ENCODE measurements around the gene RRAS2. TPM values are rescaled to one million over a fixed set of nuclear protein-coding genes. Genes with fewer than 3 reads are reported as not detected.

The RRAS2 gene
- total RNA-seq, 1 experiment from 2014 or later, result 164 TPM

- Mint-ChIP-seq H3K27me3 (ENCODE audit: low read depth) (peaks cover 2% of the 10 kb centered on the region), H3K27ac (no peak overlapping the region), H3K36me3 (no peaks in the 10 kb centered on the region), H3K9me3 (no peaks in the 10 kb centered on the region), H3K4me1 (peaks cover 24% of the 10 kb centered on the region), H3K4me3 (no peak overlapping the region)
- POLR2A ChIA-PET, result no interaction called here
- DNase-seq (ENCODE audit: low spot score) (no peak), ATAC-seq (no peak)
- CTCF ChIA-PET, result interaction anchor here (1.0 to 3.3 kb wide), 4 partner anchors 8 to 66 kb away, joined by 3 to 12 read pairs (median 4); no protein-coding TSS in a partner anchor
- TF ChIP-seq MXD4 (CRISPR knock-in tag; IDR thresholded peaks at IDR 0.05; ENCODE audit: borderline replicate concordance) (no peak), ZNF396 (CRISPR knock-in tag; IDR thresholded peaks at IDR 0.05; ENCODE audit: borderline replicate concordance) (no peak), SMAD3 (CRISPR knock-in tag; IDR thresholded peaks at IDR 0.05; ENCODE audit: borderline replicate concordance) (no peak), SOX15 (CRISPR knock-in tag; IDR thresholded peaks at IDR 0.05) (no peak), ZNF532 (CRISPR knock-in tag; IDR thresholded peaks at IDR 0.05; ENCODE audit: borderline replicate concordance) (no peak), MYBL2 (CRISPR knock-in tag; IDR thresholded peaks at IDR 0.05) (no peak), NFYB (CRISPR knock-in tag; conservative IDR thresholded peaks at IDR 0.05; ENCODE audit: low read depth) (no peak), ATF2 (CRISPR knock-in tag; IDR thresholded peaks at IDR 0.05; ENCODE audit: borderline replicate concordance, low read depth) (no peak), ZNF121 (CRISPR knock-in tag; IDR thresholded peaks at IDR 0.05) (no peak), ZBTB43 (CRISPR knock-in tag; IDR thresholded peaks at IDR 0.05) (no peak)
- TF ChIP-seq, protein P1, sequence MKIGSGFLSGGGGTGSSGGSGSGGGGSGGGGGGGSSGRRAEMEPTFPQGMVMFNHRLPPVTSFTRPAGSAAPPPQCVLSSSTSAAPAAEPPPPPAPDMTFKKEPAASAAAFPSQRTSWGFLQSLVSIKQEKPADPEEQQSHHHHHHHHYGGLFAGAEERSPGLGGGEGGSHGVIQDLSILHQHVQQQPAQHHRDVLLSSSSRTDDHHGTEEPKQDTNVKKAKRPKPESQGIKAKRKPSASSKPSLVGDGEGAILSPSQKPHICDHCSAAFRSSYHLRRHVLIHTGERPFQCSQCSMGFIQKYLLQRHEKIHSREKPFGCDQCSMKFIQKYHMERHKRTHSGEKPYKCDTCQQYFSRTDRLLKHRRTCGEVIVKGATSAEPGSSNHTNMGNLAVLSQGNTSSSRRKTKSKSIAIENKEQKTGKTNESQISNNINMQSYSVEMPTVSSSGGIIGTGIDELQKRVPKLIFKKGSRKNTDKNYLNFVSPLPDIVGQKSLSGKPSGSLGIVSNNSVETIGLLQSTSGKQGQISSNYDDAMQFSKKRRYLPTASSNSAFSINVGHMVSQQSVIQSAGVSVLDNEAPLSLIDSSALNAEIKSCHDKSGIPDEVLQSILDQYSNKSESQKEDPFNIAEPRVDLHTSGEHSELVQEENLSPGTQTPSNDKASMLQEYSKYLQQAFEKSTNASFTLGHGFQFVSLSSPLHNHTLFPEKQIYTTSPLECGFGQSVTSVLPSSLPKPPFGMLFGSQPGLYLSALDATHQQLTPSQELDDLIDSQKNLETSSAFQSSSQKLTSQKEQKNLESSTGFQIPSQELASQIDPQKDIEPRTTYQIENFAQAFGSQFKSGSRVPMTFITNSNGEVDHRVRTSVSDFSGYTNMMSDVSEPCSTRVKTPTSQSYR (CRISPR knock-in tag; IDR thresholded peaks at IDR 0.05), result no peak
- TF ChIP-seq, protein P2, sequence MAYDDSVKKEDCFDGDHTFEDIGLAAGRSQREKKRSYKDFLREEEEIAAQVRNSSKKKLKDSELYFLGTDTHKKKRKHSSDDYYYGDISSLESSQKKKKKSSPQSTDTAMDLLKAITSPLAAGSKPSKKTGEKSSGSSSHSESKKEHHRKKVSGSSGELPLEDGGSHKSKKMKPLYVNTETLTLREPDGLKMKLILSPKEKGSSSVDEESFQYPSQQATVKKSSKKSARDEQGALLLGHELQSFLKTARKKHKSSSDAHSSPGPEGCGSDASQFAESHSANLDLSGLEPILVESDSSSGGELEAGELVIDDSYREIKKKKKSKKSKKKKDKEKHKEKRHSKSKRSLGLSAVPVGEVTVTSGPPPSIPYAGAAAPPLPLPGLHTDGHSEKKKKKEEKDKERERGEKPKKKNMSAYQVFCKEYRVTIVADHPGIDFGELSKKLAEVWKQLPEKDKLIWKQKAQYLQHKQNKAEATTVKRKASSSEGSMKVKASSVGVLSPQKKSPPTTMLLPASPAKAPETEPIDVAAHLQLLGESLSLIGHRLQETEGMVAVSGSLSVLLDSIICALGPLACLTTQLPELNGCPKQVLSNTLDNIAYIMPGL (CRISPR knock-in tag; IDR thresholded peaks at IDR 0.05), result no peak
- TF ChIP-seq, protein P3, sequence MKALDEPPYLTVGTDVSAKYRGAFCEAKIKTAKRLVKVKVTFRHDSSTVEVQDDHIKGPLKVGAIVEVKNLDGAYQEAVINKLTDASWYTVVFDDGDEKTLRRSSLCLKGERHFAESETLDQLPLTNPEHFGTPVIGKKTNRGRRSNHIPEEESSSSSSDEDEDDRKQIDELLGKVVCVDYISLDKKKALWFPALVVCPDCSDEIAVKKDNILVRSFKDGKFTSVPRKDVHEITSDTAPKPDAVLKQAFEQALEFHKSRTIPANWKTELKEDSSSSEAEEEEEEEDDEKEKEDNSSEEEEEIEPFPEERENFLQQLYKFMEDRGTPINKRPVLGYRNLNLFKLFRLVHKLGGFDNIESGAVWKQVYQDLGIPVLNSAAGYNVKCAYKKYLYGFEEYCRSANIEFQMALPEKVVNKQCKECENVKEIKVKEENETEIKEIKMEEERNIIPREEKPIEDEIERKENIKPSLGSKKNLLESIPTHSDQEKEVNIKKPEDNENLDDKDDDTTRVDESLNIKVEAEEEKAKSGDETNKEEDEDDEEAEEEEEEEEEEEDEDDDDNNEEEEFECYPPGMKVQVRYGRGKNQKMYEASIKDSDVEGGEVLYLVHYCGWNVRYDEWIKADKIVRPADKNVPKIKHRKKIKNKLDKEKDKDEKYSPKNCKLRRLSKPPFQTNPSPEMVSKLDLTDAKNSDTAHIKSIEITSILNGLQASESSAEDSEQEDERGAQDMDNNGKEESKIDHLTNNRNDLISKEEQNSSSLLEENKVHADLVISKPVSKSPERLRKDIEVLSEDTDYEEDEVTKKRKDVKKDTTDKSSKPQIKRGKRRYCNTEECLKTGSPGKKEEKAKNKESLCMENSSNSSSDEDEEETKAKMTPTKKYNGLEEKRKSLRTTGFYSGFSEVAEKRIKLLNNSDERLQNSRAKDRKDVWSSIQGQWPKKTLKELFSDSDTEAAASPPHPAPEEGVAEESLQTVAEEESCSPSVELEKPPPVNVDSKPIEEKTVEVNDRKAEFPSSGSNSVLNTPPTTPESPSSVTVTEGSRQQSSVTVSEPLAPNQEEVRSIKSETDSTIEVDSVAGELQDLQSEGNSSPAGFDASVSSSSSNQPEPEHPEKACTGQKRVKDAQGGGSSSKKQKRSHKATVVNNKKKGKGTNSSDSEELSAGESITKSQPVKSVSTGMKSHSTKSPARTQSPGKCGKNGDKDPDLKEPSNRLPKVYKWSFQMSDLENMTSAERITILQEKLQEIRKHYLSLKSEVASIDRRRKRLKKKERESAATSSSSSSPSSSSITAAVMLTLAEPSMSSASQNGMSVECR (CRISPR knock-in tag; IDR thresholded peaks at IDR 0.05; ENCODE audit: borderline replicate concordance), result no peak
- TF ChIP-seq, protein P4, sequence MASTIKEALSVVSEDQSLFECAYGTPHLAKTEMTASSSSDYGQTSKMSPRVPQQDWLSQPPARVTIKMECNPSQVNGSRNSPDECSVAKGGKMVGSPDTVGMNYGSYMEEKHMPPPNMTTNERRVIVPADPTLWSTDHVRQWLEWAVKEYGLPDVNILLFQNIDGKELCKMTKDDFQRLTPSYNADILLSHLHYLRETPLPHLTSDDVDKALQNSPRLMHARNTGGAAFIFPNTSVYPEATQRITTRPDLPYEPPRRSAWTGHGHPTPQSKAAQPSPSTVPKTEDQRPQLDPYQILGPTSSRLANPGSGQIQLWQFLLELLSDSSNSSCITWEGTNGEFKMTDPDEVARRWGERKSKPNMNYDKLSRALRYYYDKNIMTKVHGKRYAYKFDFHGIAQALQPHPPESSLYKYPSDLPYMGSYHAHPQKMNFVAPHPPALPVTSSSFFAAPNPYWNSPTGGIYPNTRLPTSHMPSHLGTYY (CRISPR knock-in tag; IDR thresholded peaks at IDR 0.05), result no peak
- TF ChIP-seq, protein P5, sequence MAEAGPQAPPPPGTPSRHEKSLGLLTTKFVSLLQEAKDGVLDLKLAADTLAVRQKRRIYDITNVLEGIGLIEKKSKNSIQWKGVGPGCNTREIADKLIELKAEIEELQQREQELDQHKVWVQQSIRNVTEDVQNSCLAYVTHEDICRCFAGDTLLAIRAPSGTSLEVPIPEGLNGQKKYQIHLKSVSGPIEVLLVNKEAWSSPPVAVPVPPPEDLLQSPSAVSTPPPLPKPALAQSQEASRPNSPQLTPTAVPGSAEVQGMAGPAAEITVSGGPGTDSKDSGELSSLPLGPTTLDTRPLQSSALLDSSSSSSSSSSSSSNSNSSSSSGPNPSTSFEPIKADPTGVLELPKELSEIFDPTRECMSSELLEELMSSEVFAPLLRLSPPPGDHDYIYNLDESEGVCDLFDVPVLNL (CRISPR knock-in tag; IDR thresholded peaks at IDR 0.05; ENCODE audit: borderline replicate concordance, low read depth), result no peak
These were observed 8.0 kb upstream of the RRAS2 start for GRCh38 chr11:14366936-14367335.

Measured in WTC11 (cell line).